CD14-positive monocyte (primary cell): ENCODE measurements around the gene SLC13A3. TPM values are rescaled to one million over a fixed set of nuclear protein-coding genes. Genes with fewer than 3 reads are reported as not detected.

ENCODE experiments used
- DNase-seq, 3 donors: peaks; one replicate each; pipeline ENCODE4 v3.0.0-alpha.2; 2011 to 2022
- H2AFZ ChIP-seq: 2 replicates; pipeline ENCODE4 v1.6.0; 2012; ENCODE audit warnings: mild to moderate bottlenecking, low read depth, low read length, inconsistent platforms; ENCODE audit not compliant: insufficient read depth, poor library complexity, severe bottlenecking
- H3K27ac ChIP-seq, 2 donors: 1 replicate in 1 of 2; 2 replicates in 1 of 2; pipeline ENCODE4 v1.5.1; 2012 to 2013; ENCODE audit warnings: low read length in 2 of 2, control low read depth in 1 of 2, inconsistent platforms in 1 of 2, low read depth in 1 of 2, mild to moderate bottlenecking in 1 of 2
- H3K27me3 ChIP-seq, 2 donors: one replicate each; pipeline versions ENCODE4 v1.6.0 to v1.6.1; 2011 to 2013; ENCODE audit warnings: low read length in 2 of 2; ENCODE audit not compliant: control insufficient read depth in 2 of 2, insufficient read depth in 2 of 2
- H3K36me3 ChIP-seq, 2 donors: replicated peaks in 1 of 2; 1 replicate in 1 of 2; 2 replicates in 1 of 2; pipeline versions ENCODE4 v1.5.1 to v1.6.1; 2012 to 2013; ENCODE audit warnings: low read length in 2 of 2, control low read depth in 1 of 2, inconsistent platforms in 1 of 2, mild to moderate bottlenecking in 1 of 2; ENCODE audit not compliant: insufficient read depth in 2 of 2, control insufficient read depth in 1 of 2
- H3K4me1 ChIP-seq, 2 donors: 1 replicate in 1 of 2; 2 replicates in 1 of 2; pipeline versions ENCODE4 v1.5.1 to v1.6.1; 2012 to 2013; ENCODE audit warnings: low read length in 2 of 2, control low read depth in 1 of 2, inconsistent platforms in 1 of 2, mild to moderate bottlenecking in 1 of 2, moderate library complexity in 1 of 2; ENCODE audit not compliant: insufficient read depth in 2 of 2, control insufficient read depth in 1 of 2
- H3K4me2 ChIP-seq: replicated peaks from 2 replicates; pipeline ENCODE3; 2012; ENCODE audit warnings: low read length, moderate library complexity, mild to moderate bottlenecking; ENCODE audit not compliant: poor library complexity, severe bottlenecking; ENCODE audit errors: extremely low read depth
- H3K4me3 ChIP-seq, 3 experiments: fragments of 200-600 bp in 1 of 3; sonication (generic) in 1 of 3; replicated peaks in 1 of 3; 1 replicate in 2 of 3; 2 replicates in 1 of 3; pipeline ENCODE4 v1.5.1; 2011 to 2013; ENCODE audit warnings: low read length in 3 of 3, mild to moderate bottlenecking in 3 of 3, control low read depth in 2 of 3, low read depth in 2 of 3, inconsistent platforms in 1 of 3, moderate library complexity in 1 of 3
- H3K79me2 ChIP-seq: 2 replicates; pipeline ENCODE4 v1.6.0; 2012; ENCODE audit warnings: mild to moderate bottlenecking, control low read depth, inconsistent platforms, low read length, moderate library complexity; ENCODE audit not compliant: insufficient read depth
- H3K9ac ChIP-seq: 2 replicates; pipeline ENCODE4 v1.6.0; 2017; ENCODE audit warnings: low read length, mild to moderate bottlenecking; ENCODE audit not compliant: insufficient read depth, poor library complexity, severe bottlenecking
- H3K9me3 ChIP-seq, 2 donors: replicated peaks in 1 of 2; 1 replicate in 1 of 2; 2 replicates in 1 of 2; pipeline versions ENCODE4 v1.5.1 to v1.6.1; 2012 to 2013; ENCODE audit warnings: low read length in 2 of 2, control low read depth in 1 of 2; ENCODE audit not compliant: control insufficient read depth in 1 of 2, insufficient read depth in 1 of 2
- H4K20me1 ChIP-seq: 2 replicates; pipeline ENCODE4 v1.6.0; 2012; ENCODE audit warnings: mild to moderate bottlenecking, low read length, control low read depth, moderate library complexity; ENCODE audit not compliant: insufficient read depth
- H3K27ac Mint-ChIP-seq, 7 donors: one replicate each; pipeline ENCODE4 v1.8.0; 2020; ENCODE audit warnings: mild to moderate bottlenecking in 7 of 7, mixed read lengths in 7 of 7, moderate library complexity in 6 of 7, inconsistent platforms in 2 of 7
- H3K27me3 Mint-ChIP-seq, 3 donors: one replicate each; pipeline ENCODE4 v1.8.0; 2021 to 2022; ENCODE audit warnings: low read depth in 3 of 3, mild to moderate bottlenecking in 3 of 3, mixed read lengths in 3 of 3, moderate library complexity in 3 of 3, inconsistent platforms in 1 of 3
- H3K36me3 Mint-ChIP-seq, 2 donors: one replicate each; pipeline ENCODE4 v1.8.0; 2020; ENCODE audit warnings: mixed read lengths in 2 of 2, inconsistent platforms in 1 of 2, mild to moderate bottlenecking in 1 of 2
- H3K4me1 Mint-ChIP-seq: one replicate; pipeline ENCODE4 v1.8.0; 2020; ENCODE audit warnings: mild to moderate bottlenecking, mixed read lengths
- H3K4me3 Mint-ChIP-seq, 2 donors: one replicate each; pipeline ENCODE4 v1.8.0; 2020; ENCODE audit warnings: mild to moderate bottlenecking in 2 of 2, mixed read lengths in 2 of 2, moderate library complexity in 1 of 2
- H3K9me3 Mint-ChIP-seq, 7 donors: one replicate each; pipeline ENCODE4 v1.8.0; 2020 to 2022; ENCODE audit warnings: mixed read lengths in 7 of 7, mild to moderate bottlenecking in 6 of 7, moderate library complexity in 6 of 7, inconsistent platforms in 2 of 7
- CTCF ChIP-seq: fragments of 200-600 bp; IDR thresholded peaks from one replicate; pipeline ENCODE4 v1.8.0; 2022; ENCODE audit warnings: antibody characterized with exemption, mild to moderate bottlenecking
- WGBS: methylation state at CpG from one replicate; pipeline ENCODE4 v1.1.5; 2013; ENCODE audit warnings: missing lambda C conversion rate; ENCODE audit not compliant: insufficient coverage; 5-methylcytosine and 5-hydroxymethylcytosine counted together
- intact Hi-C, 2 donors: fragments of 100-400 bp; cut with micrococcal nuclease; formaldehyde crosslinking; loops; one replicate each; pipeline versions ENCODE4 v1.15.0 to v1.15.1; 2023
- polyA plus RNA-seq, 3 donors: library from polyadenylated mRNA; depleted of rRNA in 1 of 3; unstranded in 2 of 3; stranded (reverse) in 1 of 3; fragments of 300-500 nt in 2 of 3; fragments of >200 nt in 1 of 3; fragmentation: Illumina TruSeq in 2 of 3; gene quantifications; 1 replicate in 2 of 3; 2 replicates in 1 of 3; pipeline ENCODE4 v1.2.3, GENCODE V29; 2012 to 2021

SLC13A3 gene
- polyA plus RNA-seq, 3 donors: 0.04 TPM; not detected in 2

DNA sequence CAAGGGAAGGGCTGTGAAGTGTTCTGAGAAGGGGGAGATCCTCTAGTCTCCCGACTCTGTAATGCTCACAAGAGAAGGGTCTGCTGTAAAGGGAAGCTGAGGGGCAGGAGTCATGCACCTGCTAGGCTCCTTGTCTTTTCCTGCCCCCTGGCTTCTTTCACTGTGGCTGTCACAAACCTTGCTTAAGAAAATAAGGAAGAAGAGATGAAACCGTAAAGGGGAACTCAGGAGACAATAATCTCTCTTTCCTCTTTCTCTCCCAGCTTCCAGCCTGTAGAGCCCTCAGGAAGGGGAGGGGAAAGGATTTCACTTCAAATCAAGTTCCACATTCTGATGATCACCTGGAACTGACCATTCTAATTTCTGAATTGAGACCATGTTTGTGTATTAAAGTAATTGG lies 26.3 kb downstream of the SLC13A3 start:
- peaks cover 0 to 2% of the 10 kb centered on the region in 2 donors for H3K9me3 ChIP-seq
- Mint-ChIP-seq H3K9me3 (peaks cover 3 to 20% (median 9%) of the 10 kb centered on the region in 7 donors), H3K4me3 (peak overlapping the region in 1 of 2 donors; percentile 54), H3K4me1 (peaks cover 20% of the 10 kb centered on the region), H3K27me3 (peaks cover 15 to 22% (median 19%) of the 10 kb centered on the region in 3 donors), H3K27ac (peak overlapping the region in 4 of 7 donors; percentile 47 to 72 (median 58)), H3K36me3 (no peaks in the 10 kb centered on the region)
- H3K9ac ChIP-seq: no peak overlapping the region
- no peak overlapping the region for H2AFZ ChIP-seq
- no peaks in the 10 kb centered on the region for H3K36me3 ChIP-seq
- TF ChIP-seq CTCF: no peak
- peak overlapping the region; percentile 32 for H3K4me2 ChIP-seq
- peaks cover 12 to 15% of the 10 kb centered on the region in 2 donors for H3K27me3 ChIP-seq
- no peak overlapping the region for H3K27ac ChIP-seq
- intact Hi-C loops: no loop called here
- peaks cover 22 to 24% of the 10 kb centered on the region in 2 donors for H3K4me1 ChIP-seq
- H3K79me2 ChIP-seq: no peaks in the 10 kb centered on the region
- peak; percentile 38 to 78 (median 75) for DNase-seq
- WGBS: 14% methylated on average over 1 of the region's 2 CpGs
- no peaks in the 10 kb centered on the region for H4K20me1 ChIP-seq
- peak overlapping the region in 1 of 3 experiments; percentile 7 for H3K4me3 ChIP-seq

DNA sequence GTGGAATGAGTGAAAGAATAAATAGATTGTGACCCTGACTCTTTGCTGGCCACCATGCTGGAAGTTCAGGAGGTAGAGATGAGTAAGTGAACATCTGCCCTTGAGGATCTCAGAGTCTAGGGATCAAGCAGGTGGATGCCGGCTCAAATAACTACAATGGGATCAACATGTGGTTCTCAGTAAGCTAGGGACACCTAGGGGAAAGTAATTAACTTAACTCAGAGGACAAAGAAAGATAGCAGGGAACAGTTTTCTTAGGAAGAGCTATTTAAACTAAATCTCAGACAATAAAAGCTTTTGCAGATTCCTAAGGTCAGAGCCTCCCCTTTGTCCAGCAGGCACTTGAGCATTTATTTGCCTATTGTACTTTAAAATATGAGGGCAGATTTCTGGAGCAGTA lies 29.1 kb downstream of the SLC13A3 start:
- Mint-ChIP-seq H3K4me3 (peak overlapping the region in 1 of 2 donors; percentile 28), H3K9me3 (peaks cover 0 to 5% (median 3%) of the 10 kb centered on the region in 7 donors), H3K27ac (no peak overlapping the region), H3K36me3 (no peaks in the 10 kb centered on the region), H3K27me3 (peaks cover 12 to 21% (median 18%) of the 10 kb centered on the region in 3 donors), H3K4me1 (peaks cover 20% of the 10 kb centered on the region)
- intact Hi-C loops: no loop called here
- H3K9ac ChIP-seq: no peak overlapping the region
- H3K27me3 ChIP-seq: peaks cover 12 to 15% of the 10 kb centered on the region in 2 donors
- H3K27ac ChIP-seq: no peak overlapping the region
- peaks cover 22 to 24% of the 10 kb centered on the region in 2 donors for H3K4me1 ChIP-seq
- WGBS: no CpG with 5 or more reads among the region's 1 CpG
- no peak for TF ChIP-seq CTCF
- H2AFZ ChIP-seq: no peak overlapping the region
- no peaks in the 10 kb centered on the region for H3K79me2 ChIP-seq
- no peaks in the 10 kb centered on the region for H3K9me3 ChIP-seq
- no peak for DNase-seq
- no peak overlapping the region for H3K4me3 ChIP-seq
- H3K36me3 ChIP-seq: no peaks in the 10 kb centered on the region
- H3K4me2 ChIP-seq: no peak overlapping the region
- H4K20me1 ChIP-seq: no peaks in the 10 kb centered on the region
